ENCODE data around the gene NATD1. TPM values are rescaled to one million over a fixed set of nuclear protein-coding genes. Genes with fewer than 3 reads are reported as not detected.

The NATD1 gene
- total and polyA plus RNA-seq, 4 donors = 1.4 to 24.5 (median 2.9) TPM

- TF ChIP-seq HNF4A (conservative IDR thresholded peaks at IDR 0.05) (no peak), JUND (IDR thresholded peaks at IDR 0.05) (no peak), HNF4G (IDR thresholded peaks at IDR 0.05) (no peak), ZBTB33 (IDR thresholded peaks at IDR 0.05) (no peak), FOXA1 (IDR thresholded peaks at IDR 0.05) (no peak), ATF3 (IDR thresholded peaks at IDR 0.05) (no peak)
- Histone ChIP-seq H3K9me3 (ENCODE audit: control insufficient read depth in 4 of 4, low read length in 3 of 4) (no peaks in the 10 kb centered on the region), H3K27me3 (ENCODE audit: control insufficient read depth in 4 of 4, insufficient read depth in 4 of 4, low read length in 3 of 4) (no peaks in the 10 kb centered on the region), H3K36me3 (ENCODE audit: control insufficient read depth in 4 of 4, insufficient read depth in 3 of 4, low read depth in 1 of 4, low read length in 3 of 4) (no peaks in the 10 kb centered on the region), H3K27ac (ENCODE audit: low read depth in 1 of 2, low read length in 2 of 2) (no peak overlapping the region), H3K4me3 (ENCODE audit: low read depth in 1 of 3, low read length in 3 of 3) (no peak overlapping the region), H3K4me1 (ENCODE audit: control insufficient read depth in 4 of 4, insufficient read depth in 4 of 4, low read length in 3 of 4) (peaks cover 7 to 23% (median 13%) of the 10 kb centered on the region in 4 donors), H3K9ac (ENCODE audit: low read depth in 1 of 2, low read length in 2 of 2) (no peak overlapping the region)
- WGBS = 68% methylated on average over 8 of the region's 8 CpGs
- no peak for DNase-seq (ENCODE audit: low spot score)
These were observed 25.4 kb upstream of the NATD1 start for GRCh38 chr17:21278450-21279197.

- WGBS = 95% methylated on average over 3 of the region's 3 CpGs
These were observed 24.1 kb upstream of the NATD1 start for GRCh38 chr17:21277332-21277731.

More at GRCh38 chr17:21277332-21277731, 24.1 kb upstream of the NATD1 start:
- Histone ChIP-seq H3K4me1 (ENCODE audit: control insufficient read depth in 4 of 4, insufficient read depth in 4 of 4, low read length in 3 of 4) (peaks cover 7 to 20% (median 12%) of the 10 kb centered on the region in 4 donors), H3K4me3 (ENCODE audit: low read depth in 1 of 3, low read length in 3 of 3) (no peak overlapping the region), H3K9ac (ENCODE audit: low read depth in 1 of 2, low read length in 2 of 2) (no peak overlapping the region), H3K36me3 (ENCODE audit: control insufficient read depth in 4 of 4, insufficient read depth in 3 of 4, low read depth in 1 of 4, low read length in 3 of 4) (no peaks in the 10 kb centered on the region), H3K27me3 (ENCODE audit: control insufficient read depth in 4 of 4, insufficient read depth in 4 of 4, low read length in 3 of 4) (no peaks in the 10 kb centered on the region), H3K27ac (ENCODE audit: low read depth in 1 of 2, low read length in 2 of 2) (no peak overlapping the region), H3K9me3 (ENCODE audit: control insufficient read depth in 4 of 4, low read length in 3 of 4) (no peaks in the 10 kb centered on the region)
- TF ChIP-seq ZBTB33 (IDR thresholded peaks at IDR 0.05) (no peak), FOXA1 (IDR thresholded peaks at IDR 0.05) (no peak), ATF3 (IDR thresholded peaks at IDR 0.05) (no peak), YY1 (IDR thresholded peaks at IDR 0.05) (no peak), JUND (IDR thresholded peaks at IDR 0.05) (no peak), SP1 (IDR thresholded peaks at IDR 0.05) (no peak), GABPA (IDR thresholded peaks at IDR 0.05 in 1 of 2, conservative IDR thresholded peaks at IDR 0.05 in 1 of 2) (no peak), TAF1 (conservative IDR thresholded peaks at IDR 0.05) (no peak), NR2F2 (IDR thresholded peaks at IDR 0.05) (no peak), EGR1 (IDR thresholded peaks at IDR 0.05; ENCODE audit: low read depth in 2 of 2) (no peak), REST (IDR thresholded peaks at IDR 0.05) (no peak)
- DNase-seq (ENCODE audit: low spot score) = no peak

Data from liver (tissue), 9 donors.